H1 (cell line): ENCODE data around the gene CDK2. TPM values are rescaled to one million over a fixed set of nuclear protein-coding genes. Genes with fewer than 3 reads are reported as not detected.
"Not testable (repeated sequence)": the region's sequence is repeated elsewhere in the genome, so short reads cannot be mapped to it uniquely, and the experiment has no call there.

Experiments
- CTCF ChIA-PET: fragments of 300-600 bp; sonication (Branson Sonifier 250); formaldehyde crosslinking; loops from one replicate; lab custom pipeline; 2021; ENCODE audit not compliant: partially characterized antibody; lab: Charles Lee
- POLR2A ChIA-PET: fragments of 300-600 bp; sonication (Branson Sonifier 250); formaldehyde crosslinking; loops from one replicate; lab custom pipeline; 2021; ENCODE audit warnings: inconsistent platforms; ENCODE audit not compliant: partially characterized antibody; lab: Charles Lee
- DNase-seq, 2 experiments: peaks; one replicate each; pipeline versions ENCODE4 v3.0.0 to v3.0.0-alpha.2; 2010 to 2022; ENCODE audit warnings: low spot score in 2 of 2, low read depth in 1 of 2, mixed read lengths in 1 of 2
- FAIRE-seq: peaks from 2 replicates; lab custom pipeline; 2011; peaks lifted over from hg19 to GRCh38; lab: Jason Lieb, UNC
- H2AFZ ChIP-seq: 2 replicates; pipeline ENCODE4 v1.8.1; 2012; ENCODE audit warnings: low read length, inconsistent platforms
- H2AK5ac ChIP-seq: 2 replicates; pipeline ENCODE4 v1.6.1; 2013; ENCODE audit warnings: low read depth, low read length
- H2BK120ac ChIP-seq: replicated peaks from 2 replicates; pipeline ENCODE3; 2013; ENCODE audit warnings: low read depth, low read length, inconsistent platforms
- H2BK12ac ChIP-seq: 2 replicates; pipeline ENCODE4 v1.6.1; 2013; ENCODE audit warnings: low read depth, low read length
- H2BK15ac ChIP-seq: 2 replicates; pipeline ENCODE4 v1.6.1; 2013; ENCODE audit warnings: low read length
- H2BK20ac ChIP-seq: 2 replicates; pipeline ENCODE4 v1.6.1; 2013; ENCODE audit warnings: low read length
- H2BK5ac ChIP-seq: 2 replicates; pipeline ENCODE4 v1.6.1; 2013; ENCODE audit warnings: low read depth, low read length
- H3K14ac ChIP-seq: 2 replicates; pipeline ENCODE4 v1.6.1; 2013; ENCODE audit warnings: inconsistent platforms; ENCODE audit not compliant: insufficient read length
- H3K18ac ChIP-seq: 2 replicates; pipeline ENCODE4 v1.6.1; 2013; ENCODE audit warnings: low read length; ENCODE audit errors: extremely low read depth
- H3K23ac ChIP-seq: 2 replicates; pipeline ENCODE4 v1.6.1; 2013; ENCODE audit warnings: inconsistent platforms; ENCODE audit not compliant: insufficient read length
- H3K23me2 ChIP-seq: 2 replicates; pipeline ENCODE4 v1.6.1; 2013; ENCODE audit warnings: low read depth, low read length
- H3K27ac ChIP-seq: 2 replicates; pipeline ENCODE4 v1.6.1; 2011; ENCODE audit warnings: low read depth, low read length, inconsistent platforms
- H3K27me3 ChIP-seq, 4 experiments: replicated peaks in 1 of 4; 1 replicate in 1 of 4; 2 replicates in 3 of 4; pipeline versions ENCODE4 v1.6.1 to v1.8.1; 2011 to 2013; ENCODE audit warnings: low read length in 3 of 4, mild to moderate bottlenecking in 3 of 4, inconsistent platforms in 2 of 4, mixed read lengths in 2 of 4, moderate library complexity in 1 of 4; ENCODE audit not compliant: control insufficient read depth in 3 of 4, insufficient read depth in 3 of 4; ENCODE audit errors: extremely low read depth in 1 of 4
- H3K36me3 ChIP-seq, 4 experiments: 2 replicates each; pipeline versions ENCODE4 v1.6.1 to v1.8.1; 2011 to 2013; ENCODE audit warnings: mild to moderate bottlenecking in 4 of 4, low read length in 3 of 4, moderate library complexity in 2 of 4, control low read depth in 1 of 4, inconsistent platforms in 1 of 4; ENCODE audit not compliant: insufficient read depth in 4 of 4, control insufficient read depth in 2 of 4
- H3K4ac ChIP-seq: replicated peaks from 2 replicates; pipeline ENCODE3; 2013; ENCODE audit warnings: low read length, low read depth, mixed read lengths, inconsistent platforms; ENCODE audit not compliant: insufficient read length
- H3K4me1 ChIP-seq, 4 experiments: replicated peaks in 1 of 4; 1 replicate in 1 of 4; 2 replicates in 3 of 4; pipeline versions ENCODE4 v1.6.1 to v1.8.1; 2011 to 2013; ENCODE audit warnings: low read length in 3 of 4, inconsistent platforms in 2 of 4, mixed read lengths in 1 of 4; ENCODE audit not compliant: insufficient read depth in 4 of 4, control insufficient read depth in 3 of 4
- H3K4me2 ChIP-seq, 2 experiments: 2 replicates each; pipeline versions ENCODE4 v1.6.1 to v1.8.1; 2011 to 2013; ENCODE audit warnings: low read depth in 2 of 2, low read length in 2 of 2, control low read depth in 1 of 2, inconsistent platforms in 1 of 2, mild to moderate bottlenecking in 1 of 2; ENCODE audit not compliant: insufficient read depth in 1 of 2
- H3K4me3 ChIP-seq, 4 experiments: fragments of 200-600, 300-600 bp in 1 of 4; sonication (generic), shearing (Covaris generic), sonication (Bioruptor Twin) in 1 of 4; 2 replicates each; pipeline versions ENCODE4 v1.5.1 to v1.8.1; 2011 to 2016; ENCODE audit warnings: low read length in 4 of 4, low read depth in 3 of 4, control low read depth in 2 of 4, inconsistent platforms in 2 of 4, mild to moderate bottlenecking in 2 of 4, mixed read lengths in 1 of 4, moderate library complexity in 1 of 4; ENCODE audit not compliant: insufficient read depth in 2 of 4; ENCODE audit errors: extremely low read depth in 1 of 4
- H3K56ac ChIP-seq: replicated peaks from 2 replicates; pipeline ENCODE3; 2013; ENCODE audit warnings: low read depth, mild to moderate bottlenecking, mixed read lengths, low read length, inconsistent platforms; ENCODE audit not compliant: insufficient read length
- H3K79me1 ChIP-seq: 2 replicates; pipeline ENCODE4 v1.6.1; 2013; ENCODE audit warnings: low read depth, low read length, control low read depth
- H3K79me2 ChIP-seq, 2 experiments: 2 replicates each; pipeline versions ENCODE4 v1.6.1 to v1.8.1; 2012 to 2013; ENCODE audit warnings: low read length in 2 of 2, mild to moderate bottlenecking in 2 of 2, inconsistent platforms in 1 of 2; ENCODE audit not compliant: insufficient read depth in 2 of 2, control insufficient read depth in 1 of 2
- H3K9ac ChIP-seq, 4 experiments: replicated peaks in 1 of 4; 1 replicate in 1 of 4; 2 replicates in 3 of 4; pipeline versions ENCODE4 v1.6.1 to v1.8.1; 2011 to 2013; ENCODE audit warnings: low read depth in 3 of 4, low read length in 3 of 4, control low read depth in 2 of 4, mild to moderate bottlenecking in 2 of 4, moderate library complexity in 2 of 4, inconsistent platforms in 1 of 4; ENCODE audit errors: extremely low read depth in 1 of 4
- H3K9me3 ChIP-seq, 2 experiments: 2 replicates each; pipeline versions ENCODE4 v1.6.1 to v1.8.1; 2012 to 2013; ENCODE audit warnings: mild to moderate bottlenecking in 2 of 2, moderate library complexity in 2 of 2, control low read depth in 1 of 2, inconsistent platforms in 1 of 2, low read depth in 1 of 2, low read length in 1 of 2, mixed read lengths in 1 of 2; ENCODE audit not compliant: insufficient read depth in 2 of 2
- H4K20me1 ChIP-seq, 2 experiments: replicated peaks in 1 of 2; 2 replicates each; pipeline versions ENCODE3 to v1.8.1; 2011 to 2013; ENCODE audit warnings: inconsistent platforms in 2 of 2, low read length in 2 of 2, mild to moderate bottlenecking in 1 of 2; ENCODE audit not compliant: insufficient read depth in 2 of 2, control insufficient read depth in 1 of 2
- H4K5ac ChIP-seq: 2 replicates; pipeline ENCODE4 v1.6.1; 2013; ENCODE audit warnings: low read length, low read depth, mixed read lengths, inconsistent platforms; ENCODE audit not compliant: insufficient read length
- H4K8ac ChIP-seq: 2 replicates; pipeline ENCODE4 v1.8.0; 2013; ENCODE audit warnings: mild to moderate bottlenecking, moderate library complexity, low read length, inconsistent platforms; ENCODE audit not compliant: insufficient read depth; ENCODE audit errors: extremely low read depth
- H4K91ac ChIP-seq: replicated peaks from 2 replicates; pipeline ENCODE3; 2013; ENCODE audit warnings: low read length, mixed read lengths, inconsistent platforms; ENCODE audit not compliant: insufficient read length
- CTCF ChIP-seq, 3 experiments: IDR thresholded peaks; 1 replicate in 2 of 3; 2 replicates in 1 of 3; pipeline versions ENCODE4 v1.5.1 to v1.6.1; 2011; ENCODE audit warnings: low read length in 3 of 3, mild to moderate bottlenecking in 3 of 3, inconsistent platforms in 2 of 3, low read depth in 1 of 3, moderate library complexity in 1 of 3; ENCODE audit not compliant: insufficient read depth in 1 of 3; ENCODE audit errors: control extremely low read depth in 1 of 3
- TAF1 ChIP-seq: IDR thresholded peaks from 2 replicates; pipeline ENCODE4 v1.6.1; 2011; ENCODE audit warnings: mild to moderate bottlenecking, low read depth, low read length
- WGBS, 2 experiments: shearing (Covaris generic) in 1 of 2; methylation state at CpG; one replicate each; pipeline versions ENCODE4 v1.1.6 to v1.1.7; 2013 to 2015; ENCODE audit warnings: low lambda C conversion rate in 2 of 2, mixed read lengths in 2 of 2, inconsistent platforms in 1 of 2, low coverage in 1 of 2, missing lambda C conversion rate in 1 of 2; ENCODE audit not compliant: insufficient replicate concordance in 2 of 2, insufficient coverage in 1 of 2, insufficient read length in 1 of 2; ENCODE audit errors: extremely low coverage in 1 of 2, missing lambda C conversion rate in 1 of 2; 5-methylcytosine and 5-hydroxymethylcytosine counted together
- polyA plus RNA-seq, 7 experiments: library from polyadenylated mRNA; depleted of rRNA in 3 of 7; stranded (reverse) in 5 of 7; unstranded in 2 of 7; fragments of >200 nt in 5 of 7; fragments of 200-250 nt in 2 of 7; gene quantifications; 1 replicate in 5 of 7; 2 replicates in 1 of 7; 4 replicates in 1 of 7; pipeline versions ENCODE4 v1.2.1 to v1.2.3, GENCODE V29; 2011 to 2013; ENCODE audit warnings: missing spikeins in 2 of 7, mixed read lengths in 2 of 7
- total RNA-seq: library from RNA; stranded (reverse); fragmentation: NEBNext Ultra II Directional; extraction: Animal tissue kit (Norgen Biotek cat#: 25700); gene quantifications from 2 replicates; pipeline ENCODE4 v1.2.1, GENCODE V29; 2021

The CDK2 gene
- total and polyA plus RNA-seq, 2 of the 8 experiments (the other 6 are each of a cell fraction or from before 2014, with no cell fraction given): 39.4 to 42.5 TPM

GRCh38 chr12:55979069-55979468 lies 12.4 kb downstream of the CDK2 start (continued):
- no peak for TF ChIP-seq TAF1
- no peak for TF ChIP-seq CTCF (IDR thresholded peaks at IDR 0.05; ENCODE audit: control extremely low read depth in 1 of 3, insufficient read depth in 1 of 3, low read depth in 1 of 3, low read length in 3 of 3)

GRCh38 chr12:55981882-55982281 lies 15.3 kb downstream of the CDK2 start:
- H3K79me1 ChIP-seq, H3K4me1 ChIP-seq, H2BK20ac ChIP-seq, H3K4me3 ChIP-seq, H3K56ac ChIP-seq, H2BK5ac ChIP-seq, H4K91ac ChIP-seq, H3K4me2 ChIP-seq, H3K23ac ChIP-seq, H3K27me3 ChIP-seq, H3K4ac ChIP-seq, H2AFZ ChIP-seq, FAIRE-seq, H3K27ac ChIP-seq, H2BK15ac ChIP-seq, H3K9ac ChIP-seq, H4K8ac ChIP-seq, H3K9me3 ChIP-seq, H3K18ac ChIP-seq, H4K5ac ChIP-seq, H3K23me2 ChIP-seq, H3K14ac ChIP-seq, H4K20me1 ChIP-seq, H2BK12ac ChIP-seq, H2AK5ac ChIP-seq, DNase-seq, H2BK120ac ChIP-seq: not testable (repeated sequence)
- POLR2A ChIA-PET: interaction anchor here (1.1 to 4.3 kb wide), 4 partner anchors 10 to 152 kb away, joined by 3 to 24 read pairs (median 4); partner anchors contain the start of genes PMEL and SUOX
- Histone ChIP-seq H3K36me3 (peaks cover 0 to 27% (median 1%) of the 10 kb centered on the region in 4 experiments; a peak in 5 of 8 replicates), H3K79me2 (peaks cover 0 to 13% of the 10 kb centered on the region in 2 experiments; a peak in 2 of 4 replicates)
- WGBS, 2 experiments: 90% methylated on average over 4 of the region's 5 CpGs; no CpG with 5 or more reads in 1 of the 2 experiments
- CTCF ChIA-PET: interaction anchor here (0.6 to 3.5 kb wide), 8 partner anchors 9 to 1081 kb away, joined by 3 to 21 read pairs (median 3); no protein-coding TSS in a partner anchor
